ENCODE measurements around the gene PDXDC1. TPM values are rescaled to one million over a fixed set of nuclear protein-coding genes. Genes with fewer than 3 reads are reported as not detected.
"Not testable (repeated sequence)": the region's sequence is repeated elsewhere in the genome, so short reads cannot be mapped to it uniquely, and the experiment has no call there.

Gene PDXDC1
- total RNA-seq, 3 donors from 2014 or later (not counting 1 experiment from before 2014, with no cell fraction given): 72.7 to 88.2 (median 75.1) TPM

GRCh38 chr16:14963281-14964173 lies 11.3 kb upstream of the PDXDC1 start:
- Mint-ChIP-seq H3K27ac (no peak overlapping the region), H3K4me3 (no peak overlapping the region), H3K27me3 (ENCODE audit: low read depth in 2 of 2) (peaks cover 13 to 23% of the 10 kb centered on the region in 2 donors), H3K9me3 (no peaks in the 10 kb centered on the region), H3K4me1 (no peaks in the 10 kb centered on the region), H3K36me3 (no peaks in the 10 kb centered on the region)
- no peaks in the 10 kb centered on the region for H3K4me1 ChIP-seq (ENCODE audit: control insufficient read depth, insufficient read depth, low read length)
- TF ChIP-seq CTCF (IDR thresholded peaks at IDR 0.05): no peak
- no peaks in the 10 kb centered on the region for H3K36me3 ChIP-seq (ENCODE audit: control insufficient read depth, insufficient read depth, low read length)
- no peak overlapping the region for H3K4me3 ChIP-seq (ENCODE audit: low read length)
- H3K27ac ChIP-seq (ENCODE audit: low read length): no peak overlapping the region
- peaks cover 2% of the 10 kb centered on the region for H3K27me3 ChIP-seq (ENCODE audit: control insufficient read depth, insufficient read depth, low read length)
- DNase-seq: no peak
- WGBS (ENCODE audit: insufficient coverage): 77% methylated on average over 8 of the region's 8 CpGs
- no peak for ATAC-seq
- intact Hi-C loops (cut with micrococcal nuclease): no loop called here
- no peaks in the 10 kb centered on the region for H3K9me3 ChIP-seq (ENCODE audit: control insufficient read depth, insufficient read depth, low read length)

DNA sequence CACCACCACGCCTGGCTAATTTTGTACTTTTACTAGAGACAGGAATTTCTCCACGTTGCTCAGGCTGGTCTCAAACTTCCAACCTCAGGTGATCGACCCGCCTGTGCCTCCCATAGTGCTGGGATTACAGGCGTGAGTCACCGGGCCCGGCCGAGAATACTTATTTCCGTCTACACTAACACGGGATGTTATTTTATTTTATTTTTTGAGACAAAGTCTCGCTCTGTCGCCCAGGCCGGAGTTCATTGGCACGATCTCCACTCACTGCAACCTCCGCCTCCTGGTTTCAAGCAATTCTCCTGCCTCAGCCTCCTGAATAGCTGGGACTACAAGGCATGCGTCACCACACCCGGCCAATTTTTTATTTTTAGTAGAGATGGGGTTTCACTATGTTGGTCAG lies 9.5 kb upstream of the PDXDC1 start:
- Histone ChIP-seq H3K4me1 (ENCODE audit: control insufficient read depth, insufficient read depth, low read length) (no peaks in the 10 kb centered on the region), H3K27me3 (ENCODE audit: control insufficient read depth, insufficient read depth, low read length) (peaks cover 2% of the 10 kb centered on the region), H3K27ac (ENCODE audit: low read length) (no peak overlapping the region), H3K36me3 (ENCODE audit: control insufficient read depth, insufficient read depth, low read length) (no peaks in the 10 kb centered on the region), H3K4me3 (ENCODE audit: low read length) (no peak overlapping the region), H3K9me3 (ENCODE audit: control insufficient read depth, insufficient read depth, low read length) (no peaks in the 10 kb centered on the region)
- 88% methylated on average over 17 of the region's 17 CpGs for WGBS (ENCODE audit: insufficient coverage)
- ATAC-seq: no peak
- Mint-ChIP-seq H3K27me3 (ENCODE audit: low read depth in 2 of 2) (peaks cover 13 to 23% of the 10 kb centered on the region in 2 donors), H3K9me3 (no peaks in the 10 kb centered on the region), H3K27ac (no peak overlapping the region), H3K36me3 (no peaks in the 10 kb centered on the region), H3K4me3 (no peak overlapping the region), H3K4me1 (no peaks in the 10 kb centered on the region)
- DNase-seq: no peak
- intact Hi-C loops (cut with micrococcal nuclease): no loop called here
- no peak for TF ChIP-seq CTCF (IDR thresholded peaks at IDR 0.05)

DNA sequence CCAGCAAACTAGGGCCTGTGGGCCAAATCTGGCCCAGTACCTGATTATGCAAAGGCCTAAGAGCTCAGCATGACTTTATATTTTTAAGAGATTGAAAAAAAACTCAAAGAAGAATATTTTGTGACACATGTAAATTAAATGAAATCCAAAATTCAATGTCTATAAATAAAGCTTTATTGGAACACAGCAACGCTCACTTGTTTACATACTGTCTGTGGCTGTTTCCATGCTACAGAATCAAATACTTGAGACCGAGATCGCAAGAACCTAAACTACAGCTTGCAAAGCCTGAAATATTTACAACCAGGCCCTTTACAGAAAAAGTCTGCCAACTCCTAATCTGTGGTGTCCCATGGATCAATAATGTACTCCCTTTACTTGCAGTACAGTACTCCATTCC lies 5.0 kb upstream of the PDXDC1 start:
- ATAC-seq; H3K27ac Mint-ChIP-seq; intact Hi-C loops (cut with micrococcal nuclease); DNase-seq; H3K4me1 Mint-ChIP-seq; H3K9me3 Mint-ChIP-seq; H3K4me1 ChIP-seq (ENCODE audit: control insufficient read depth, insufficient read depth, low read length); H3K36me3 Mint-ChIP-seq; H3K4me3 Mint-ChIP-seq; H3K27ac ChIP-seq (ENCODE audit: low read length); H3K4me3 ChIP-seq (ENCODE audit: low read length); H3K27me3 Mint-ChIP-seq (ENCODE audit: low read depth in 2 of 2); H3K27me3 ChIP-seq (ENCODE audit: control insufficient read depth, insufficient read depth, low read length); H3K36me3 ChIP-seq (ENCODE audit: control insufficient read depth, insufficient read depth, low read length); H3K9me3 ChIP-seq (ENCODE audit: control insufficient read depth, insufficient read depth, low read length): not testable (repeated sequence)
- 95% methylated on average over 3 of the region's 3 CpGs for WGBS (ENCODE audit: insufficient coverage)

DNA sequence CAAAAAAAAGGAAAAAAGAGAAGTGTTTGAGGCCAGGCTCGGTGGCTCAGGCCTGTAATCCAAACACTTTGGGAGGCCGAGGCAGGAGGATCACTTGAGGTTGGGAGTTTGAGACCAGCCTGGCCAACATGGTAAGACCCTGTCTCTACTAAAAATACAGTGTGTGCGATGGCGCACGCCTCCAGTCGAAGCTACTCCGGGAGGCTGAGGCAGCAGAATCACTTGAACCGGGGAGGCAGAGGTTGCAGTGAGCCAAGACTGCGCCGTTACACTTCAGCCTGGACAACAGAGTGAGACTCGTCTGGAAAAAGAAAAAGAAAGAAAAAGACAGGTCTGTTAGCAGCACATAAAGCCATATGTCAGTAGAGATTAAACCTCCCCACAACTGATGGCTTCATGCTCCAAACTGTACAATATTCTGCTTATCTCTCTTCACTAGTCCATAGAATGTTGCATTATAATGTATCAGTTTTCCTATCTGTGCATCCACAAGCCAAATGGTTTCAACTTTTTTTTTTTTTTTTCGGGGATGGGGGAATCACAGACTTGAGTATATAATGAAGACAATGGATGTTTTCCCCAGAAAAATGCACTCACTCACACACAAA lies 3.1 kb upstream of the PDXDC1 start:
- H3K27ac Mint-ChIP-seq; H3K27me3 Mint-ChIP-seq (ENCODE audit: low read depth in 2 of 2); H3K36me3 Mint-ChIP-seq; H3K4me1 Mint-ChIP-seq; ATAC-seq; H3K27me3 ChIP-seq (ENCODE audit: control insufficient read depth, insufficient read depth, low read length); H3K9me3 Mint-ChIP-seq; H3K9me3 ChIP-seq (ENCODE audit: control insufficient read depth, insufficient read depth, low read length); H3K27ac ChIP-seq (ENCODE audit: low read length); H3K4me3 ChIP-seq (ENCODE audit: low read length); DNase-seq; intact Hi-C loops (cut with micrococcal nuclease); H3K36me3 ChIP-seq (ENCODE audit: control insufficient read depth, insufficient read depth, low read length): not testable (repeated sequence)
- peaks cover 18% of the 10 kb centered on the region for H3K4me1 ChIP-seq (ENCODE audit: control insufficient read depth, insufficient read depth, low read length)
- H3K4me3 Mint-ChIP-seq: peak overlapping the region; percentile 63
- WGBS (ENCODE audit: insufficient coverage): 98% methylated on average over 10 of the region's 12 CpGs

GRCh38 chr16:14973785-14974322 lies 972 bp upstream of the PDXDC1 start:
- Histone ChIP-seq H3K4me3 (ENCODE audit: low read length) (peak overlapping the region; percentile 83), H3K27ac (ENCODE audit: low read length) (peak overlapping the region; percentile 74), H3K4me1 (ENCODE audit: control insufficient read depth, insufficient read depth, low read length) (peaks cover 18% of the 10 kb centered on the region)
- H3K4me1 Mint-ChIP-seq; DNase-seq; H3K9me3 Mint-ChIP-seq; H3K9me3 ChIP-seq (ENCODE audit: control insufficient read depth, insufficient read depth, low read length); H3K36me3 Mint-ChIP-seq; ATAC-seq; H3K27me3 ChIP-seq (ENCODE audit: control insufficient read depth, insufficient read depth, low read length); H3K36me3 ChIP-seq (ENCODE audit: control insufficient read depth, insufficient read depth, low read length); H3K27me3 Mint-ChIP-seq (ENCODE audit: low read depth in 2 of 2); intact Hi-C loops (cut with micrococcal nuclease): not testable (repeated sequence)
- WGBS (ENCODE audit: insufficient coverage): 80% methylated on average over 11 of the region's 14 CpGs
- Mint-ChIP-seq H3K4me3 (peak overlapping the region; percentile 72), H3K27ac (peak overlapping the region; percentile 77 to 84)

DNA sequence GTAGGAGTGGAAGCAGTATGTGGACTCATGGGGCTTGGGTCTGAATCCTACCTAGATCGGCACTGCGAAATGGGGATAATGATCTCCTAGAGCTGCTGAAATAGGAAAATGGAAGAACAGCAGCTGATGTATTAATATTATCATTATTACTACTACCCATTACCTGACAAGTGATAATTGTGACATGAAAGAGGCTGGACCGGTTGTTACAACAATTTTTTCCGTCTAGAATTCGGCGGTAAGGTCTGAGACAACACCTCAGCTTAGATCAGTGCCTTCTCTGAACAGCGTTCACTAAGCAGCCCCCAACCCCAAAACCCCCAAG lies 533 bp upstream of the PDXDC1 start:
- Mint-ChIP-seq H3K4me3 (peak overlapping the region; percentile 85), H3K27ac (peak overlapping the region; percentile 77 to 84)
- H3K9me3 ChIP-seq (ENCODE audit: control insufficient read depth, insufficient read depth, low read length); H3K4me1 Mint-ChIP-seq; H3K36me3 Mint-ChIP-seq; H3K9me3 Mint-ChIP-seq; H3K27me3 ChIP-seq (ENCODE audit: control insufficient read depth, insufficient read depth, low read length); ATAC-seq; intact Hi-C loops (cut with micrococcal nuclease); H3K36me3 ChIP-seq (ENCODE audit: control insufficient read depth, insufficient read depth, low read length); H3K27me3 Mint-ChIP-seq (ENCODE audit: low read depth in 2 of 2): not testable (repeated sequence)
- H3K4me1 ChIP-seq (ENCODE audit: control insufficient read depth, insufficient read depth, low read length): peaks cover 18% of the 10 kb centered on the region
- DNase-seq: peak in 1 of 2 donors; percentile 93
- peak overlapping the region; percentile 74 for H3K27ac ChIP-seq (ENCODE audit: low read length)
- WGBS (ENCODE audit: insufficient coverage): 0% methylated on average over 4 of the region's 7 CpGs
- peak overlapping the region; percentile 83 for H3K4me3 ChIP-seq (ENCODE audit: low read length)

Data from natural killer cell (primary cell).